GM19193 (cell line): ENCODE measurements around the gene HECTD1.

ENCODE experiments used
- POLR2A ChIP-seq: IDR thresholded peaks from 4 replicates; pipeline ENCODE4 v1.6.1; 2011; ENCODE audit not compliant: insufficient read depth, insufficient read length; ENCODE audit errors: extremely low read depth

HECTD1 gene

DNA sequence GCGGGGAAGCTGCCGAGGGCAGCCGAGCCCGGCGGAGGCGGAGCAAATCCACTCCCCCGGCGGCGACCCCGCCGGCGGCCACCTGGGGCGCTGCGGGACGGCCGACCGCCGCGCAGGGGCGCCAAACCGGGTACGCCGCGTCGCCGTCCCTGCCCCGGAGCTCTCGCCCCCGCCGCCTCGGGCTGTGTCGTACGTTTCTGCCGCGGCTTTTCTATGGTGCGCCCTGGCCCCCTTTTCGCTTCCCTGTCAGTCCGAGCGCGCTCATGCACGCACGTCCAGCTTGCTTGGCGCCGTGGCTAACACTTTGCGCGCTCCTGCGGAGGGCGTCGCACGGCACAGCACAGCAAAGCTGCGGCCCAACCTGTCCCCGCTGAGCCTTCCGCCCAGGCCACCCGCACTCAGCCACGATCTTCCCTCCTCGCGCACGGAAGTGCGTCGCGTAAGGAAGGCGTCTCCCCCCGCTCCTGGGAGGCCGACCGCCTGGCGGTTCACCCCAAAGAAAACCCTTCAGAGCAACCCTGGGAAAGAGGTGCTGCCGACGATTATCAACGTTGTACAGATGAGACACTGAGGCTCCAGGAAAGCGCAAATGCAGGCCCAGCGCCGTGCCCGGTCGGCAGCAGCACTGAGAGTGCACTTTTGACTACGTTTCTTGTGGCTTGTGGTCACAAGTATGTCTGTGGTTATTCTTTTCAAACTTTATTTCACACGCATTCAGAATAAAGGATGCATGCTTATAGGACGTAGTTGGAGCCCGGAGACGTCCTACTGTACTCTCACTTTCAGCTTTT lies at the start of gene HECTD1:
Gene HECTD1 (minus strand): TSS at position 39 of the 791 bp plus-strand sequence. CDS start 1,857 bp downstream, outside the sequence.
- TF ChIP-seq POLR2A = peak; percentile 81

GRCh38 chr14:31257244-31257553 lies 49.6 kb upstream of the HECTD1 start:
- TF ChIP-seq POLR2A = no peak

- TF ChIP-seq POLR2A = no peak
Measured at GRCh38 chr14:31256534-31257243, 49.1 kb upstream of the HECTD1 start.

DNA sequence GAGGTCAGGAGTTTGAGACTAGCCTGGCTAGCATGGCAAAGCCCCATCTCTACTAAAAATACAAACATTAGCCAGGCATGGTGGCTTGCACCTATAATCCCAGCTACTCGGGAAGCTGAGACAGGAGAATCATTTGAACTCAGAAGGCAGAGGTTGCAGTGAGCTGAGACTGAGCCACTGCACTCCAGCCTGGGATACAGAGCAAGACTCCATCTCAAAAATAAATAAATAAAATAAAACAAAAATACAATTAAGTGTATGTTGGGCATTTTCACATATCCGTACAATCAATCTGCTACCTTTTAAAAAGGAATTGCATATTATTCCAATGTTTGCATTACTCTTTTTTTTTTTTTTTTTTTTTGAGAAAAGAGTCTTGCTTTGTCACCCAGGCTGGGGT lies 47.7 kb upstream of the HECTD1 start:
- no peak for TF ChIP-seq POLR2A

GRCh38 chr14:31253746-31254471 lies 46.3 kb upstream of the HECTD1 start:
- no peak for TF ChIP-seq POLR2A

DNA sequence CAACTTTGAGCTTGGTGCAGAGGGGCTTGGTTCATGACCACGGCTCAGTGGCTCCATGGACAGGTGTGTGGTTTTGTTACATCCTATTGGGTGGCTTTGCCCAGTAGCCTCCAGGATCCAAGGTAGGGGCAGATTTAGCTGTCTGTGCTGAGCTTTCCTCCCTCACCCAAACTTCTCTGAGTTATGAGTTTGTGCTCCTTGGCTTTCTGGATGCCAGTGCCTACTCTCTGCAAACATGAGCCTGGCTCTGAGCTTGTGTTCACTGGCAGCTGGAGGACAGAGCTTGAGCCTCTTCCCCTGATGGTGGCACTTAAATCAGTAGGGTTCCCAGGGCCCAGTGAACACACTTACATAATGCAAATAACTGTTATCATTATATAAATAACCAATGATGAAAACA lies 45.3 kb upstream of the HECTD1 start:
- TF ChIP-seq POLR2A = no peak

GRCh38 chr14:31251028-31251958 lies 43.7 kb upstream of the HECTD1 start:
- TF ChIP-seq POLR2A = no peak

DNA sequence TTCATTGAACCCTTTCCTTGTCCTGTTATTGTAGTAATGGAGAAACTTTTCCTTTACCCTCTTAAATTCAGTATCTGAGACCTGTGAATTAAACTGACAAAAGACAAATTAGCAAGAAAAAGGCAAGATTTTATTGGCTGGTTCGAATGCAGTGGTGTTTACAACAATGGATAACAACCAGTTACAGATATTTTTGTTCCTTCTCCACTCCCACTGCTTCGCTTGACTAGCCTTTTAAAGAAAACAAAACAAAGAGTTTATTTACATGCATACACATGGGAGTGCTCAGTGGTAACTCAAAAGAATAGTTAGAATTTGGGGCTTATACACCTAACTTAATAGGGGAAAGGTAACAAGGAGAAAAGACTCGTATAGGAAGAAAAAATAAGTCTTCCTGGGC lies 37.0 kb upstream of the HECTD1 start:
- no peak for TF ChIP-seq POLR2A

- TF ChIP-seq POLR2A = no peak
Measured at GRCh38 chr14:31243860-31244259, 36.3 kb upstream of the HECTD1 start.

DNA sequence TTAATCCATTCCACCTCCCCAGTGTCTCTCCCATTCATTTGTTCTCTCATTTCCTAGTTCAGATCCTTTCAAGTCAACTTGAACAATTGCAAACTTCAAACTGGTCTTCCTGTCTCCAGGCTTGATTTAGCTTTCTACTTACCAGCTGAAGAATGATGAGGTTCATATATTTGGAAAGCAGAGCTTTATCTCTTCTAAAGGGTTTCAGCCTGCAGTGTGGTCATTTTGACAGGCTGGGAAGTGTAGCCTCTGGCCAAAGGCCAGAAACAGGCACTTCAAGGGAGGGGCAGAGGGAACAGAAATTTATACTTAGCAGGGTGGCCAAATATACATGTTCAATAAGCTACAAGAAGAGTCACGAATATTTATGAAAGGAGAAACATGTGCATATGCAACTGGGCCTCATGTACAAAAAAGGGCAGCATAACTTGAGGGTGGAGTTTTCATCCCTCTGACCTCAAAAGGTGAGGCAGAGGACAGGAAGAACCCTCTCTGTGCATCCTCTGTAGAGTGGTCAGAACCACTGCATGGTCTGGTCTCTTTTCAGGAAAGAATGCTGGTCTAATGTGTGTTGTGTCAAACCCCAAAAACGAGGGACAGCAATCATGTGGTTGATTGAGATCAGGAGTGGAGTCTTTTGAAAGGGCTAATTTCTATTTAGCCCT lies 34.0 kb upstream of the HECTD1 start:
- no peak for TF ChIP-seq POLR2A

DNA sequence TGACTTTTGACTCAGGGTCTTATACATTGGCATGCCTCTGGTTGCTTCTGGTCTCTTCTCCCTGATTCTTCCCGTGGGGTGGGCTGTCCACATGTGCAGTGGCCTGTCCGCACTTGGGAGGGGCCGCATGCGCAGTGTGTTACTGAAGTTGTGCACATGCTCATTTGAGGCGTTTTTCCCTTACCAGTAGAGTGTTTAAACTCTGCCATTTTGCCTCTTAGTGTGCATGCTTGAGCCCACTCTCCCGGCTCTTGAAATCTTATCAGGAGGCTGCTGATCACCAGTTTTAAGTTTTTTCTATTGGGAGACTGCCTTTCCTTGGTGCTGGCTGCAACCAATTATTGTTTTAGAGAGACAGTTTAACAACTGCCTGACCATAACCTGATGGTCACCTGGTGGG lies 32.1 kb upstream of the HECTD1 start:
- TF ChIP-seq POLR2A = no peak

- TF ChIP-seq POLR2A = no peak
Measured at GRCh38 chr14:31235462-31235861, 27.9 kb upstream of the HECTD1 start.

DNA sequence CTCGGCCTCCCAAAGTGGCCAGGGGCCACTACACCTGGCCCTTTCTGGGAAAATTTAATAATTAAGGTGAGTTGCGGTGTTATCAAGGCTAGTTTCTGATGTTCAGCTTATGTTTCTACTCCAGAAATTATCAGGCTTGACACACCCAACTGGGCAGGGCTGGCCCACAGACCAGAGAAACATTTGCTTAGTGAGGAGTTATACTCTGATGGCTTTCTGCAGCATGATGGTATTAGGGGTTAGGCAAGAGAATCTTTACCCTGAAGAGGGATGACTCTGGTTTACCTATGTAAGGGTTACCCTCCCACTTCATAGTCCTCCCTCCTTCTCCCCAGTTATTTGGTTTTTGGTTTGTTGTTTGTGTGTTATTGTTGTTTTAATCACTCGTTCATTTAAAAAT lies 24.5 kb upstream of the HECTD1 start:
- no peak for TF ChIP-seq POLR2A

- no peak for TF ChIP-seq POLR2A
Measured at GRCh38 chr14:31230573-31230958, 23.0 kb upstream of the HECTD1 start.
